HG03039 (cell line): ENCODE data around the gene GPC4.

Experiments used
- ATAC-seq: cut with Tn5 transposase; IDR thresholded peaks from one replicate; pipeline ENCODE4 v1.9.1; 2021; ENCODE audit warnings: mild to moderate bottlenecking, moderate library complexity; ENCODE audit not compliant: unreplicated experiment

The GPC4 gene

GRCh38 chrX:133412246-133412645, 3.0 kb downstream of the GPC4 start:
- ATAC-seq, result no peak

GRCh38 chrX:133410550-133410949, 4.7 kb downstream of the GPC4 start:
- ATAC-seq, result no peak

GRCh38 chrX:133405498-133406185, 9.6 kb downstream of the GPC4 start:
- ATAC-seq, result no peak

- ATAC-seq, result no peak
Observed at GRCh38 chrX:133403984-133404383, 11.3 kb downstream of the GPC4 start.

- ATAC-seq, result no peak
Observed at GRCh38 chrX:133402830-133403625, 12.3 kb downstream of the GPC4 start.

- ATAC-seq, result no peak
Observed at GRCh38 chrX:133402042-133402453, 13.2 kb downstream of the GPC4 start.

GRCh38 chrX:133401536-133401935, 13.8 kb downstream of the GPC4 start:
- no peak for ATAC-seq

GRCh38 chrX:133399411-133399810, 15.9 kb downstream of the GPC4 start:
- ATAC-seq, result no peak

- ATAC-seq, result no peak
Observed at GRCh38 chrX:133394765-133395164, 20.5 kb downstream of the GPC4 start.

- ATAC-seq, result no peak
Observed at GRCh38 chrX:133392671-133393070, 22.6 kb downstream of the GPC4 start.

- ATAC-seq, result no peak
Observed at GRCh38 chrX:133391111-133391510, 24.2 kb downstream of the GPC4 start.

GRCh38 chrX:133390676-133391075, 24.6 kb downstream of the GPC4 start:
- ATAC-seq, result no peak

GRCh38 chrX:133389975-133390374, 25.3 kb downstream of the GPC4 start:
- ATAC-seq, result no peak

GRCh38 chrX:133384454-133384853, 30.8 kb downstream of the GPC4 start:
- no peak for ATAC-seq

- ATAC-seq, result no peak
Observed at GRCh38 chrX:133380711-133381619, 34.3 kb downstream of the GPC4 start.

GRCh38 chrX:133376422-133376821, 38.9 kb downstream of the GPC4 start:
- ATAC-seq, result no peak

- no peak for ATAC-seq
Observed at GRCh38 chrX:133375615-133376340, 39.5 kb downstream of the GPC4 start.

GRCh38 chrX:133374874-133375387, 40.4 kb downstream of the GPC4 start:
- ATAC-seq, result no peak

- ATAC-seq, result no peak
Observed at GRCh38 chrX:133373386-133374079, 41.8 kb downstream of the GPC4 start.
